WTC11 (cell line): Measurements from ENCODE around the gene GMPR2. TPM values are rescaled to one million over a fixed set of nuclear protein-coding genes. Genes with fewer than 3 reads are reported as not detected.

ENCODE experiments used
- ATAC-seq: fragments of 200-7000 bp; cut with Tn5 transposase; 2 replicates; pipeline ENCODE4 v1.10.0; 2021; ENCODE audit warnings: mild to moderate bottlenecking, moderate library complexity
- CTCF ChIA-PET: fragments of 300-600 bp; sonication (Branson Sonifier 250); formaldehyde crosslinking; loops from one replicate; lab custom pipeline; 2021; ENCODE audit warnings: antibody characterized with exemption; lab: Charles Lee
- POLR2A ChIA-PET: fragments of 350-600 bp; sonication (Branson Sonifier 250); formaldehyde crosslinking; loops from one replicate; lab custom pipeline; 2021; ENCODE audit warnings: antibody characterized with exemption; lab: Charles Lee
- DNase-seq: peaks from one replicate; pipeline ENCODE4 v3.0.0; 2021; ENCODE audit warnings: low spot score
- H3K27ac Mint-ChIP-seq: 2 replicates; pipeline ENCODE4 v1.8.0; 2021; ENCODE audit warnings: mixed read lengths
- H3K27me3 Mint-ChIP-seq: 2 replicates; pipeline ENCODE4 v1.8.0; 2021; ENCODE audit warnings: low read depth, mild to moderate bottlenecking, moderate library complexity, mixed read lengths
- H3K36me3 Mint-ChIP-seq: 2 replicates; pipeline ENCODE4 v1.8.0; 2021; ENCODE audit warnings: mixed read lengths
- H3K4me1 Mint-ChIP-seq: 2 replicates; pipeline ENCODE4 v1.8.0; 2022; ENCODE audit warnings: mixed read lengths
- H3K4me3 Mint-ChIP-seq: 2 replicates; pipeline ENCODE4 v1.8.0; 2021; ENCODE audit warnings: mild to moderate bottlenecking, moderate library complexity, mixed read lengths
- H3K9me3 Mint-ChIP-seq: 2 replicates; pipeline ENCODE4 v1.8.0; 2021; ENCODE audit warnings: mixed read lengths
- CREM ChIP-seq: sonication (generic); formaldehyde crosslinking; IDR thresholded peaks from 2 replicates; pipeline ENCODE4 v1.8.1; 2022; ENCODE audit warnings: mild to moderate bottlenecking, missing genetic modification reagents, moderate library complexity
- FOXP1 ChIP-seq: sonication (generic); formaldehyde crosslinking; IDR thresholded peaks from 2 replicates; pipeline ENCODE4 v1.8.0; 2022; ENCODE audit warnings: missing genetic modification reagents, mild to moderate bottlenecking, moderate library complexity, borderline replicate concordance
- GABPB1 ChIP-seq: sonication (generic); formaldehyde crosslinking; IDR thresholded peaks from 2 replicates; pipeline ENCODE4 v1.8.1; 2023; ENCODE audit warnings: mild to moderate bottlenecking, missing genetic modification reagents
- JUN ChIP-seq: sonication (generic); formaldehyde crosslinking; IDR thresholded peaks from 2 replicates; pipeline ENCODE4 v1.8.0; 2023; ENCODE audit warnings: mild to moderate bottlenecking, missing genetic modification reagents
- SOX15 ChIP-seq: fragments of 250-450 bp; sonication (Bioruptor Pico); IDR thresholded peaks from 2 replicates; pipeline ENCODE4 v1.9.0; 2021; ENCODE audit warnings: mild to moderate bottlenecking
- TP53 ChIP-seq: sonication (generic); formaldehyde crosslinking; IDR thresholded peaks from 2 replicates; pipeline ENCODE4 v1.8.1; 2023; ENCODE audit warnings: mild to moderate bottlenecking, missing genetic modification reagents
- ZNF138 ChIP-seq: sonication (generic); formaldehyde crosslinking; conservative IDR thresholded peaks from 2 replicates; pipeline ENCODE4 v1.8.1; 2022; ENCODE audit warnings: mild to moderate bottlenecking, moderate library complexity, missing genetic modification reagents
- ZNF317 ChIP-seq: sonication (generic); formaldehyde crosslinking; IDR thresholded peaks from 2 replicates; pipeline ENCODE4 v1.8.1; 2023; ENCODE audit warnings: low read depth, mild to moderate bottlenecking, moderate library complexity, missing genetic modification reagents, borderline replicate concordance
- total RNA-seq: library from RNA; stranded (reverse); gene quantifications from 3 replicates; pipeline ENCODE4 v1.2.3, GENCODE V29; 2021
- TF ChIP-seq, protein P1 (sequence below): sonication (generic); formaldehyde crosslinking; IDR thresholded peaks from 2 replicates; pipeline ENCODE4 v1.8.0; 2022; ENCODE audit warnings: missing genetic modification reagents
- TF ChIP-seq, protein P2 (sequence below): sonication (generic); formaldehyde crosslinking; IDR thresholded peaks from 2 replicates; pipeline ENCODE4 v1.8.0; 2023; ENCODE audit warnings: mild to moderate bottlenecking, missing genetic modification reagents
- TF ChIP-seq, protein P3 (sequence below): fragments of 250-450 bp; sonication (Bioruptor Pico); IDR thresholded peaks from 2 replicates; pipeline ENCODE4 v2.1.2; 2022; ENCODE audit warnings: mild to moderate bottlenecking, moderate library complexity
- TF ChIP-seq, protein P4 (sequence below): sonication (generic); formaldehyde crosslinking; IDR thresholded peaks from 2 replicates; pipeline ENCODE4 v1.8.1; 2023; ENCODE audit warnings: mild to moderate bottlenecking, missing genetic modification reagents
- TF ChIP-seq, protein P5 (sequence below): sonication (generic); formaldehyde crosslinking; IDR thresholded peaks from 2 replicates; pipeline ENCODE4 v1.8.1; 2023; ENCODE audit warnings: mild to moderate bottlenecking, missing genetic modification reagents, moderate library complexity

The GMPR2 gene
- total RNA-seq, 1 experiment from 2014 or later: 82.3 TPM

DNA sequence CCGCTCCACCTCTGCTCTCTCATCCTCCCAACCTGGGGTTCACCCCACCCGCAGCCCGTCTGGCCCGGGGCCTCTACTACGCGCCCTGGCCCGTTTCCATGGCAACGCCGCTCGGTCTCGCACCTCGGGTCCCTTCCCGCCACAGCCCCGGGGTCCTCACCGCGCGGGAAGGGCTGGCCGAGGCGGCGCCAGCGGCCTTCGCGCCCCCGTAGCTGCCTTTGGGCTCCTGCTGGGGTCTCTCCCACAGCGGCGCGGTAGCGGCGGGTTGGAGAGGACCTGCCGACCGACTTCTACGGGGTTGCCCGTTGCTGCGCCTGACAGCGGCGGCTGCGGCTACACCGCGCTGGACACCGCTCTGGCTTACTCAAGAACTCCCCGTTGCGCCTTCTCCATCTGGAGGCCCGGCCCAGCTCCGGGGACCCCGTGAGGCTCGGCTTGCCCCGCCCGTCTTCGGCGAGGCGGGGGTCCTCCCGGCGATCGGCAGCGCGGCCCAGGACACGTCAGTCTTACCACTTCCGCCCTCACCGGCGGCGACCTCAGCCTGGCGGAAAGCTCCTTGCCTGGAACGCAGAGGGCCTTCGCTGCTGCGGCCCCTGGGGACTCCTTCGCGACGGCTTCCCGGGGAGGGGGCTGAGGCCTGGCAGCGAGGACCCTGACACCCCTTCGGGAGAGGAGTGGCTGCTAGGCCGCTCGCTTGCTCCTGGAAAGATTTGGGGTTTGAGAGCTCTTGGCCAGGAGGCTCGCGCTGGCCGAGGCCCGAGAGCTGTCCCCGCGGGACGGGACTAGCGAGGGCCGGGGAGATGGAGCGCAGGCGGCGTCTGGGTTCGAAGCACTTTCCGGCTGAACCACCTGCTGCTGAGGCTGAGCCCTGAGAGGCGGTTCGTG, 37.3 kb upstream of the GMPR2 start, which contains the start of gene TM9SF1 (continued):
- TF ChIP-seq, protein P1, sequence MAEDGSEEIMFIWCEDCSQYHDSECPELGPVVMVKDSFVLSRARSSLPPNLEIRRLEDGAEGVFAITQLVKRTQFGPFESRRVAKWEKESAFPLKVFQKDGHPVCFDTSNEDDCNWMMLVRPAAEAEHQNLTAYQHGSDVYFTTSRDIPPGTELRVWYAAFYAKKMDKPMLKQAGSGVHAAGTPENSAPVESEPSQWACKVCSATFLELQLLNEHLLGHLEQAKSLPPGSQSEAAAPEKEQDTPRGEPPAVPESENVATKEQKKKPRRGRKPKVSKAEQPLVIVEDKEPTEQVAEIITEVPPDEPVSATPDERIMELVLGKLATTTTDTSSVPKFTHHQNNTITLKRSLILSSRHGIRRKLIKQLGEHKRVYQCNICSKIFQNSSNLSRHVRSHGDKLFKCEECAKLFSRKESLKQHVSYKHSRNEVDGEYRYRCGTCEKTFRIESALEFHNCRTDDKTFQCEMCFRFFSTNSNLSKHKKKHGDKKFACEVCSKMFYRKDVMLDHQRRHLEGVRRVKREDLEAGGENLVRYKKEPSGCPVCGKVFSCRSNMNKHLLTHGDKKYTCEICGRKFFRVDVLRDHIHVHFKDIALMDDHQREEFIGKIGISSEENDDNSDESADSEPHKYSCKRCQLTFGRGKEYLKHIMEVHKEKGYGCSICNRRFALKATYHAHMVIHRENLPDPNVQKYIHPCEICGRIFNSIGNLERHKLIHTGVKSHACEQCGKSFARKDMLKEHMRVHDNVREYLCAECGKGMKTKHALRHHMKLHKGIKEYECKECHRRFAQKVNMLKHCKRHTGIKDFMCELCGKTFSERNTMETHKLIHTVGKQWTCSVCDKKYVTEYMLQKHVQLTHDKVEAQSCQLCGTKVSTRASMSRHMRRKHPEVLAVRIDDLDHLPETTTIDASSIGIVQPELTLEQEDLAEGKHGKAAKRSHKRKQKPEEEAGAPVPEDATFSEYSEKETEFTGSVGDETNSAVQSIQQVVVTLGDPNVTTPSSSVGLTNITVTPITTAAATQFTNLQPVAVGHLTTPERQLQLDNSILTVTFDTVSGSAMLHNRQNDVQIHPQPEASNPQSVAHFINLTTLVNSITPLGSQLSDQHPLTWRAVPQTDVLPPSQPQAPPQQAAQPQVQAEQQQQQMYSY (CRISPR knock-in tag): no peak
- TF ChIP-seq, protein P2, sequence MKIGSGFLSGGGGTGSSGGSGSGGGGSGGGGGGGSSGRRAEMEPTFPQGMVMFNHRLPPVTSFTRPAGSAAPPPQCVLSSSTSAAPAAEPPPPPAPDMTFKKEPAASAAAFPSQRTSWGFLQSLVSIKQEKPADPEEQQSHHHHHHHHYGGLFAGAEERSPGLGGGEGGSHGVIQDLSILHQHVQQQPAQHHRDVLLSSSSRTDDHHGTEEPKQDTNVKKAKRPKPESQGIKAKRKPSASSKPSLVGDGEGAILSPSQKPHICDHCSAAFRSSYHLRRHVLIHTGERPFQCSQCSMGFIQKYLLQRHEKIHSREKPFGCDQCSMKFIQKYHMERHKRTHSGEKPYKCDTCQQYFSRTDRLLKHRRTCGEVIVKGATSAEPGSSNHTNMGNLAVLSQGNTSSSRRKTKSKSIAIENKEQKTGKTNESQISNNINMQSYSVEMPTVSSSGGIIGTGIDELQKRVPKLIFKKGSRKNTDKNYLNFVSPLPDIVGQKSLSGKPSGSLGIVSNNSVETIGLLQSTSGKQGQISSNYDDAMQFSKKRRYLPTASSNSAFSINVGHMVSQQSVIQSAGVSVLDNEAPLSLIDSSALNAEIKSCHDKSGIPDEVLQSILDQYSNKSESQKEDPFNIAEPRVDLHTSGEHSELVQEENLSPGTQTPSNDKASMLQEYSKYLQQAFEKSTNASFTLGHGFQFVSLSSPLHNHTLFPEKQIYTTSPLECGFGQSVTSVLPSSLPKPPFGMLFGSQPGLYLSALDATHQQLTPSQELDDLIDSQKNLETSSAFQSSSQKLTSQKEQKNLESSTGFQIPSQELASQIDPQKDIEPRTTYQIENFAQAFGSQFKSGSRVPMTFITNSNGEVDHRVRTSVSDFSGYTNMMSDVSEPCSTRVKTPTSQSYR (CRISPR knock-in tag): peak; percentile 79; the same call in 1 of the 2 replicates
- TF ChIP-seq CREM (peak; percentile 61; the same call in 1 of the 2 replicates), TP53 (CRISPR knock-in tag) (peak; percentile 89; the same call in 1 of the 2 replicates), GABPB1 (CRISPR knock-in tag) (peak; percentile 89), SOX15 (no peak), JUN (CRISPR knock-in tag) (peak; percentile 42; the same call in 1 of the 2 replicates), FOXP1 (peak; percentile 54; the same call in 1 of the 2 replicates)
- TF ChIP-seq, protein P3, sequence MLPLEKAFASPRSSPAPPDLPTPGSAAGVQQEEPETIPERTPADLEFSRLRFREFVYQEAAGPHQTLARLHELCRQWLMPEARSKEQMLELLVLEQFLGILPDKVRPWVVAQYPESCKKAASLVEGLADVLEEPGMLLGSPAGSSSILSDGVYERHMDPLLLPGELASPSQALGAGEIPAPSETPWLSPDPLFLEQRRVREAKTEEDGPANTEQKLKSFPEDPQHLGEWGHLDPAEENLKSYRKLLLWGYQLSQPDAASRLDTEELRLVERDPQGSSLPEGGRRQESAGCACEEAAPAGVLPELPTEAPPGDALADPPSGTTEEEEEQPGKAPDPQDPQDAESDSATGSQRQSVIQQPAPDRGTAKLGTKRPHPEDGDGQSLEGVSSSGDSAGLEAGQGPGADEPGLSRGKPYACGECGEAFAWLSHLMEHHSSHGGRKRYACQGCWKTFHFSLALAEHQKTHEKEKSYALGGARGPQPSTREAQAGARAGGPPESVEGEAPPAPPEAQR (CRISPR knock-in tag): no peak
- TF ChIP-seq, protein P4, sequence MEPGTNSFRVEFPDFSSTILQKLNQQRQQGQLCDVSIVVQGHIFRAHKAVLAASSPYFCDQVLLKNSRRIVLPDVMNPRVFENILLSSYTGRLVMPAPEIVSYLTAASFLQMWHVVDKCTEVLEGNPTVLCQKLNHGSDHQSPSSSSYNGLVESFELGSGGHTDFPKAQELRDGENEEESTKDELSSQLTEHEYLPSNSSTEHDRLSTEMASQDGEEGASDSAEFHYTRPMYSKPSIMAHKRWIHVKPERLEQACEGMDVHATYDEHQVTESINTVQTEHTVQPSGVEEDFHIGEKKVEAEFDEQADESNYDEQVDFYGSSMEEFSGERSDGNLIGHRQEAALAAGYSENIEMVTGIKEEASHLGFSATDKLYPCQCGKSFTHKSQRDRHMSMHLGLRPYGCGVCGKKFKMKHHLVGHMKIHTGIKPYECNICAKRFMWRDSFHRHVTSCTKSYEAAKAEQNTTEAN: peak; percentile 33; the same call in 1 of the 2 replicates
- TF ChIP-seq, protein P5, sequence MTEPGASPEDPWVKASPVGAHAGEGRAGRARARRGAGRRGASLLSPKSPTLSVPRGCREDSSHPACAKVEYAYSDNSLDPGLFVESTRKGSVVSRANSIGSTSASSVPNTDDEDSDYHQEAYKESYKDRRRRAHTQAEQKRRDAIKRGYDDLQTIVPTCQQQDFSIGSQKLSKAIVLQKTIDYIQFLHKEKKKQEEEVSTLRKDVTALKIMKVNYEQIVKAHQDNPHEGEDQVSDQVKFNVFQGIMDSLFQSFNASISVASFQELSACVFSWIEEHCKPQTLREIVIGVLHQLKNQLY (CRISPR knock-in tag): no peak

DNA sequence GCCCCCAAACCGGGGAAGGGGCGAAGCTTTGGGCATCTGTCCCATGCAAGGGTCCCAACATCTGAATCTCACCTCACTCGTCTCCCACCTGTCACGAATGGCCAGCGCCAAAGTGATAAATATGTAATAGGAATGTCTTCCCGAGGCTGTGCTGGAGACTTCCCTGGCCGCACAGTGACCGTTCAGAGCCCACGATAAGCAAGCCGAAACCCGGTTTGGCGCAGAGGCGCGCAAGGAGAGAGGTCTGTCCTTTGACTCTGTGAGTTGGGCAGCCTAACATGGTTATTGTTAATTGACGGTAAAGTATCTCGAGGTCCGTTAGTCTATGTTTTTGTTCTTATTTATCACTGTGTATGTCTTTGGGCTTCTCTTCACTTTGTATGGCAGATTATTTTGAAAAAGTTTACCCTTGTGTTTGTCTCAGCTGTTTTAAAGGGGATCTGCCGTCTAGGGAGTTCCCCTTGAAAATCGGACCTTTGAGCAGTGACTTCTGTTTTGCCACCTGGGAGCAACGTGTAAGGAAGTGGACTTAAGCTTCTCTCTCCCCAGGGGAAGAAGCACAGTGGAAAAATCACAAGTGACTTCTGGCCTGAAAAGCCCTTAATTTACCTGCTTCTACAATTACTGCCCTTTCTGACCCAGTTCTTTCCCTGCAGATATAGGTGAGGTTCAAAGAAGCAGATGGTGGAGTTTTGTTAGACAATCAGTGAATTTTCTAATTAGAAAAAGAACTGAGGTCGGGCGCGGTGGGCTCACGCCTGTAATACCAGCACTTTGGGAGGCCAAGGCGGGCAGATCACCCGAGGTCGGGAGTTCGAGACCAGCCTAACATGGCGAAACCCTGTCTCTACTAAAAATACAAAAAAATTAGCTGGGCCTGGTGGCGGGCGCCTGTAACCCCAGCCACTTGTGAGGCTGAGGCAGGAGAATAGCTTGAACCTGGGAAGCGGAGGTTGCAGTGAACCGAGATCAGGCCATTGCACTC, 36.4 kb upstream of the GMPR2 start:
- DNase-seq (peak; percentile 21), ATAC-seq (peak; percentile 14)
- POLR2A ChIA-PET: interaction anchor here (0.7 to 1.9 kb wide), 14 partner anchors 13 to 103 kb away, joined by 3 to 20 read pairs (median 4); partner anchors contain the start of genes CHMP4A, IRF9, MDP1 and PCK2
- H3K4me3 Mint-ChIP-seq: peak overlapping the region; percentile 94
- CTCF ChIA-PET: interaction anchor here (0.7 to 1.8 kb wide), 13 partner anchors 11 to 112 kb away, joined by 3 to 16 read pairs (median 4); partner anchors contain the start of genes CHMP4A, CIDEB, DCAF11 and EMC9
- TF ChIP-seq ZNF138 (CRISPR knock-in tag) (no peak), ZNF317 (CRISPR knock-in tag) (no peak)
- H3K27me3 Mint-ChIP-seq: no peaks in the 10 kb centered on the region
- H3K4me1 Mint-ChIP-seq: peaks cover 23% of the 10 kb centered on the region
- H3K27ac Mint-ChIP-seq: peak overlapping the region; percentile 97
- H3K36me3 Mint-ChIP-seq: peaks cover 38% of the 10 kb centered on the region
- H3K9me3 Mint-ChIP-seq: peaks cover 11% of the 10 kb centered on the region
